ENCODE data around the gene BTBD9.
"Not testable (repeated sequence)": the region's sequence is repeated elsewhere in the genome, so short reads cannot be mapped to it uniquely, and the experiment has no call there.

Gene BTBD9

GRCh38 chr6:38649744-38650143 lies 10.0 kb upstream of the BTBD9 start:
- DNase-seq (ENCODE audit: low read depth) = no peak

GRCh38 chr6:38648629-38649028 lies 8.9 kb upstream of the BTBD9 start:
- no peak for DNase-seq (ENCODE audit: low read depth)

GRCh38 chr6:38646166-38646878 lies 6.6 kb upstream of the BTBD9 start:
- DNase-seq (ENCODE audit: low read depth) = no peak

GRCh38 chr6:38644951-38645350 lies 5.2 kb upstream of the BTBD9 start:
- no peak for DNase-seq (ENCODE audit: low read depth)

GRCh38 chr6:38640216-38640909 lies 634 bp upstream of the BTBD9 start:
- no peak for DNase-seq (ENCODE audit: low read depth)

GRCh38 chr6:38638941-38639497 lies 710 bp downstream of the BTBD9 start:
- peak; percentile 51 for DNase-seq (ENCODE audit: low read depth)

GRCh38 chr6:38637756-38638155 lies 2.0 kb downstream of the BTBD9 start:
- DNase-seq (ENCODE audit: low read depth) = no peak

- DNase-seq (ENCODE audit: low read depth) = no peak
Measured at GRCh38 chr6:38636027-38636426, 3.7 kb downstream of the BTBD9 start.

- DNase-seq (ENCODE audit: low read depth) = no peak
Measured at GRCh38 chr6:38634518-38634917, 5.2 kb downstream of the BTBD9 start.

GRCh38 chr6:38632490-38632889 lies 7.2 kb downstream of the BTBD9 start:
- no peak for DNase-seq (ENCODE audit: low read depth)

- DNase-seq (ENCODE audit: low read depth) = no peak
Measured at GRCh38 chr6:38631186-38631783, 8.4 kb downstream of the BTBD9 start.

- no peak for DNase-seq (ENCODE audit: low read depth)
Measured at GRCh38 chr6:38625217-38625616, 14.5 kb downstream of the BTBD9 start.

- not testable (repeated sequence) for DNase-seq (ENCODE audit: low read depth)
Measured at GRCh38 chr6:38619342-38619741, 20.4 kb downstream of the BTBD9 start.

- DNase-seq (ENCODE audit: low read depth) = not testable (repeated sequence)
Measured at GRCh38 chr6:38618301-38618700, 21.4 kb downstream of the BTBD9 start.

GRCh38 chr6:38617856-38618255 lies 21.9 kb downstream of the BTBD9 start:
- DNase-seq (ENCODE audit: low read depth) = no peak

GRCh38 chr6:38612143-38612965 lies 27.4 kb downstream of the BTBD9 start:
- no peak for DNase-seq (ENCODE audit: low read depth)

GRCh38 chr6:38610050-38610625 lies 29.6 kb downstream of the BTBD9 start:
- DNase-seq (ENCODE audit: low read depth) = no peak

- no peak for DNase-seq (ENCODE audit: low read depth)
Measured at GRCh38 chr6:38604700-38605099, 35.0 kb downstream of the BTBD9 start.

- no peak for DNase-seq (ENCODE audit: low read depth)
Measured at GRCh38 chr6:38603966-38604365, 35.8 kb downstream of the BTBD9 start.

- no peak for DNase-seq (ENCODE audit: low read depth)
Measured at GRCh38 chr6:38603496-38603895, 36.2 kb downstream of the BTBD9 start.

- DNase-seq (ENCODE audit: low read depth) = no peak
Measured at GRCh38 chr6:38599966-38600550, 39.7 kb downstream of the BTBD9 start.
